Right cardiac atrium (tissue), 5 donors: ENCODE measurements around the gene TCF12. TPM values are rescaled to one million over a fixed set of nuclear protein-coding genes. Genes with fewer than 3 reads are reported as not detected.

Experiments used
- ATAC-seq, 2 donors: fragments of 200-7000 bp; cut with Tn5 transposase; one replicate each; pipeline versions ENCODE4 v1.8.0 to v1.9.1; 2020; ENCODE audit warnings: moderate library complexity in 2 of 2, mild to moderate bottlenecking in 1 of 2
- DNase-seq, 3 donors: peaks; one replicate each; pipeline ENCODE4 v3.0.0-alpha.2; 2020
- H3K27ac ChIP-seq: one replicate; pipeline ENCODE4 v1.5.1; 2013; ENCODE audit warnings: mild to moderate bottlenecking, low read length, control low read depth, moderate library complexity
- H3K27me3 ChIP-seq: one replicate; pipeline ENCODE4 v1.6.1; 2013; ENCODE audit not compliant: control insufficient read depth, insufficient read depth
- H3K4me1 ChIP-seq: one replicate; pipeline ENCODE4 v1.6.1; 2013; ENCODE audit warnings: low read length; ENCODE audit not compliant: control insufficient read depth, insufficient read depth
- H3K4me3 ChIP-seq: one replicate; pipeline ENCODE4 v1.5.1; 2013; ENCODE audit warnings: low read length, control low read depth
- H3K9me3 ChIP-seq: one replicate; pipeline ENCODE4 v1.6.1; 2013; ENCODE audit warnings: low read length; ENCODE audit not compliant: control insufficient read depth
- WGBS: extraction: QIAGEN DNeasy Blood & Tissue Kit; methylation state at CpG from one replicate; pipeline ENCODE4 v1.1.7; 2013; 5-methylcytosine and 5-hydroxymethylcytosine counted together
- intact Hi-C, 4 donors: fragments of 100-400 bp; cut with DNase I; formaldehyde crosslinking; loops; one replicate each; pipeline versions ENCODE4 v1.11.0 to v1.14.0; 2022 to 2023
- polyA plus RNA-seq: library from polyadenylated mRNA; stranded (reverse); fragments of 200-250 nt; gene quantifications from one replicate; pipeline ENCODE4 v1.2.3, GENCODE V29; 2013
- total RNA-seq, 4 donors: library from RNA; stranded (reverse); fragmentation: NEBNext Ultra II Directional; extraction: Animal tissue kit (Norgen Biotek cat#: 25700); gene quantifications; one replicate each; pipeline ENCODE4 v1.2.1, GENCODE V29; 2021
- donor health status: healthy with polysubstance abuse.
- donor health status: DM: no; HTN: yes; CAD: no.
- donor health status: DM: no; HTN: no; CAD: no.
- donor health status: DM: no; HTN: yes; CAD: no; lungs with severe emphysema.
- donor health status: DM: yes; HTN: yes; CAD: no.

Gene TCF12
- total and polyA plus RNA-seq, 5 donors = 11.7 to 58.8 (median 51.5) TPM

DNA sequence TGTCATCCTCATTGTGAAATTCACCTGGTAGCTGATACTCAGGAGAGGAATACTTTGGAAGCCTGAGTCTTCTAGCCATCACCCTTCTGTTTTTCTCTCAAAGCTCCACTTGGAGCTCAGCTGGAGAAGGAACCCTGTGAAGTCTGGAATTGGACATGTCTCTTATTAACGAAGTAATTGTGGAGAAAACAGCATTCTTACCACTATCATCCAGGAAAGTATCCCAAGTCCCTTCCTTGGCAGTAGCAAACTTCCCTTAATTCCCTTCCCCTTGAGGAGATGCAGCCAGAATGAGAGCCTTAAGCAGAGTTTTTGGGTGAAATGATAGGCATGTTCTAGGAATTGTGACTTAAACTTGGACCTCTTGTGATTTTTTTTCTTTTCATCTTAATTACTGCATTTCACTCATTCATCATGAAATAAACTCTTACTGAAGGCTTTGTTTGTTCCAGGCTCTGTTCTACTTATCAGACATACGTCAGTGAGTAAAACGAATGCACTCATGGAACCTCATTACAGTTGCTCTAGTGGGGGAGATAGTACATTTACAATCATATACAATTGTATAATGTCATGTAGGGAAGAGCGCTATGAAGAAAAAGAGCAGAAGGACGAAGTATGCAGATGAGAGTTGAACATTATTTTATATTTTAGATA, 30.5 kb upstream of the TCF12 start:
- intact Hi-C loops = loop anchor here in 3 of 4 donors (1.0 to 2.0 kb wide), 2 partner anchors 30 to 31 kb away; partner anchors contain the start of gene TCF12 (in 3 of the 3)

DNA sequence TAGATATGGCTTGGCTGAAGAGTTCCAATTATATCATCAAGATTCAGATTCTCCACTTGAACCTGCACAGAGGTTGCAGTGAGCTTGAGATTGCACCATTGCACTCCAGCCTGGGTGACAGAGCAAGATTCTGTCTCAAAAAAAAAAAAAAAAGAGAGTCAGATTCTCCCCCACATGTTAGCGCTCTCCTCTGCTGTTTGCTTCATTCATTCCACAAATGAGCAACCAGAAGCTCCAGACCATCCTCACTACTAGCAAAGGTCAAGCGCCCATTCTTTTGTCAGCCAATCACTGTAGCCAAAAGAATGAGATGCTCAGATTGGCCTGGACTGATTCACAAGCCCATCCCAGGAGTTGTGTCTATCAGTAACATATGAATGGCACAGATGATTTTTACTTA, 28.4 kb upstream of the TCF12 start:
- WGBS = 99% methylated on average over 2 of the region's 2 CpGs

More for the DNA sequence above, 30.5 kb upstream of the TCF12 start:
- 46% methylated on average over 5 of the region's 5 CpGs for WGBS
- no peak for ATAC-seq
- H3K27ac ChIP-seq = peak overlapping the region; percentile 99
- peaks cover 3% of the 10 kb centered on the region for H3K4me1 ChIP-seq
- no peak for DNase-seq
- no peaks in the 10 kb centered on the region for H3K27me3 ChIP-seq
- H3K4me3 ChIP-seq = peak overlapping the region; percentile 70
- H3K9me3 ChIP-seq = no peaks in the 10 kb centered on the region

DNA sequence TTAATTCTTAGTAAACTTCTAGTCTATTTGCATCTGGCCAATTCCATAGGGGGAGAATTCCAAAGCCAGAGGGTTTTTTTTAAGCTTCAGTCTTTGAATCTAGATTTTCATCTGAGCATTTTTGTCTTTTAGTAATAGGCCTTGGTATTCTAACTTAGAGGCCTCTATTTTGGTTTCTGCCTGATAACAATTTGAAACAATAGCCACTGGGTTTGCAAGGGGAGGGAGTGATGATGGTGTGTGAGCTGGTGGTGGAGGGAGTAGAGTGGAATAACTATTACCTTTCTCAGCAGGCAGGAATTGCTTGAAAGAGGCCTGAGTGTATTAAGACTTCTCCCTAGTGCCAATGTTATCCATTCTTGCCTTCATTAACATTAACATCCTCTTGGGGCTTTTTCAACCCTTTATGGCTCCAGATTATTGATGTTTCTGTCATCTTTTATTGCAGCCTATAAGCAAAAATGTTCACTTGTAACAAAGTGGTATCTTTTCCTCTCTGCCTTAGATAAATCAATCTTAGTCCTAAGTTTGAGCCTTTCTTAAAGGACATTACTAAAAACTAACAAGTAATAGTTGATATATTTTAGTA, 26.5 kb upstream of the TCF12 start:
- no peak for DNase-seq

More for the DNA sequence above, 28.4 kb upstream of the TCF12 start:
- Histone ChIP-seq H3K27me3 (no peaks in the 10 kb centered on the region), H3K27ac (no peak overlapping the region), H3K4me3 (no peak overlapping the region), H3K9me3 (no peaks in the 10 kb centered on the region), H3K4me1 (peaks cover 3% of the 10 kb centered on the region)
- ATAC-seq = no peak
- intact Hi-C loops = no loop called here
- no peak for DNase-seq

DNA sequence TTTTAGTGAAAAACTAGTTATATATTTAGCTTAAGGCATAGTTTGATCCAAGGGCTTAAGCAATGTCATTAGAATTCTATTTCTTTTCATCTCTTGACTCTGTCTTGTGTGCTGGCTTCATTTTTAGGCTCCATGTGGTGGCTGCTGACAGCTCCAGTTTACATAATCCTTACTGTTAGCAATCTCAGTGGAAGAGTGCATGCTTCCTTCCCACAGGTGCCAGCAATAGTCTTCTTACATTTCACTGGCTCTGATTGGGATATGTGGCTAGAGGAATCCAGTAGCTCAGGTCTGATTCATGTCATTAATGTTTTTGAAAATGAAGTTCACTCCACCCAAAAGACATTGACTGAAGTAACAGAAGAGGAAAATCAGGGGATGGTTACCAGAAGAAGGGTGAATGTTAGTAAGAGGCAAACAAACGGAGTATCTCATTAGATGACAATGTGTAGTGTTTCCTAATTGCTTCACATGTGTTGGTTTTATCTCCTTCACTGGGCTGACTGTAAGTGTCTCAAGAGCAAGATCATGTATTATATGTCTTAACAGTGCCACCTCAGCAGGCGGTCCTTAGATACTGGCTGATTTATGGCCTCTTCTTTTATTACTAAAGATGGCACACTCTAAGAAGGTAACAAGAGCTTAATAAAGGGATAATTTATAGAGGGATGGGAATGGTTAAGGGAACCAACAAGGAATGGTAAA, 25.6 kb upstream of the TCF12 start:
- no peaks in the 10 kb centered on the region for H3K4me1 ChIP-seq
- intact Hi-C loops = no loop called here
- 96% methylated on average over 2 of the region's 2 CpGs for WGBS
- no peaks in the 10 kb centered on the region for H3K27me3 ChIP-seq
- ATAC-seq (no peak), DNase-seq (no peak)
- no peak overlapping the region for H3K4me3 ChIP-seq
- H3K27ac ChIP-seq = no peak overlapping the region
- H3K9me3 ChIP-seq = no peaks in the 10 kb centered on the region

More for the DNA sequence above, 26.5 kb upstream of the TCF12 start:
- no peak overlapping the region for H3K4me3 ChIP-seq
- H3K4me1 ChIP-seq = no peaks in the 10 kb centered on the region
- H3K9me3 ChIP-seq = no peaks in the 10 kb centered on the region
- ATAC-seq = no peak
- no peaks in the 10 kb centered on the region for H3K27me3 ChIP-seq
- H3K27ac ChIP-seq = no peak overlapping the region
- intact Hi-C loops = no loop called here

DNA sequence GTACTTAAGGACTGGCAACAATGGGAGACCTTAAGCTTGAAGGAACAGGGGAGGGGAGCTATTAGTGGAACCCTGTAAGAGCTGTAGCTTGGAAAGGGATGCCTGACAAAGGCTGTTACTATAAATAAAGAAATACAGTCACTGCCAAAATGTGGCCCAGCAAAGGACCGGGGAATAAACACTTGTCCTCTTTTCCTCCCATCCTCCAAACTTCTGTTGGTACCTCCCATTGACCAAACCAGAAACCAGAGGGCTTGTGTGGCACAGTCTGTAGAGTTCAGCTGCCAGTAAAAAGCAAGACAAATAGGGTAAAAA, 25.1 kb upstream of the TCF12 start:
- ATAC-seq (peak; percentile 25 to 41), DNase-seq (no peak)
- 35% methylated on average over 1 of the region's 1 CpG for WGBS
- H3K9me3 ChIP-seq = no peaks in the 10 kb centered on the region
- H3K27me3 ChIP-seq = no peaks in the 10 kb centered on the region
- H3K4me1 ChIP-seq = no peaks in the 10 kb centered on the region
- no peak overlapping the region for H3K27ac ChIP-seq
- H3K4me3 ChIP-seq = no peak overlapping the region
- intact Hi-C loops = no loop called here

DNA sequence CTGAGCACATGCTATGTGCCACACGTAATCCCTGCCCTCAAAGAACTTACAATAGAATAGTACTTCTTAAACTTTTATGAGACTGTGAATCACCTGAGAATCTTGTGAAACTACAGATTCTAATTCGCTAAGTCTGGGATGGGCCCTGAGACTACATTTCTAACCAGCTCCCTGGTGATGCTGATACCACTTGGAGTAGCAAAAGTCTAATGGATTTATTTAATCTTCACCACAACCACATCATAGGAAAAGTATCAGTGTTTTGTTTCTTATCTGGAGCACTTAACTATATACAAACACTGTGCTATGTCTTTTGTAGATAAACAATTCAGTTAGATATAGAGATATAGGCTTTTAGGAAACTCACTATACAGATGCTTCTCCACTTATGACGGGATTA, 23.8 kb upstream of the TCF12 start:
- DNase-seq = no peak
- Histone ChIP-seq H3K4me1 (no peaks in the 10 kb centered on the region), H3K4me3 (no peak overlapping the region), H3K9me3 (no peaks in the 10 kb centered on the region), H3K27ac (no peak overlapping the region), H3K27me3 (no peaks in the 10 kb centered on the region)
- intact Hi-C loops = no loop called here
- ATAC-seq = no peak
- WGBS = 92% methylated on average over 3 of the region's 3 CpGs

DNA sequence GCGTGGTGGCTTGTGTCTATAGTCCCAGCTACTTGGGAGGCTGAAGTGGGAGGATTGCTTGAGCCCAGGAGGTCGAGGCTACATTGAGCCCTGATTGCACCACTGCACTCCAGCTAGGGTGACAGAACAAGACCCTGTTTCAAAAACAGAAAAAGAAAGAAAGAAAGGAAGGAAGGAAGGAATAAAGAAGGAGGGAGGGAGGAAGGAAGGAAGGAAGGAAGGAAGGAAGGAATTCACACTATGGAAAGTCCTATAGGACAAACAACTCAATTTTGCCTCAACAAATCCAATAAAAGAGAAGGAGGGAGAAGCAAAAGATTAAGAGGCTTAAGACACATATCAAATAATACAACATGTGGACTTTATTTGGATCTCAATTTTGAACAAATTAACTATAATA, 16.5 kb upstream of the TCF12 start:
- DNase-seq (no peak), ATAC-seq (no peak)
- 95% methylated on average over 2 of the region's 2 CpGs for WGBS
- Histone ChIP-seq H3K4me1 (no peaks in the 10 kb centered on the region), H3K27me3 (no peaks in the 10 kb centered on the region), H3K4me3 (no peak overlapping the region), H3K27ac (no peak overlapping the region), H3K9me3 (no peaks in the 10 kb centered on the region)
- intact Hi-C loops = no loop called here

DNA sequence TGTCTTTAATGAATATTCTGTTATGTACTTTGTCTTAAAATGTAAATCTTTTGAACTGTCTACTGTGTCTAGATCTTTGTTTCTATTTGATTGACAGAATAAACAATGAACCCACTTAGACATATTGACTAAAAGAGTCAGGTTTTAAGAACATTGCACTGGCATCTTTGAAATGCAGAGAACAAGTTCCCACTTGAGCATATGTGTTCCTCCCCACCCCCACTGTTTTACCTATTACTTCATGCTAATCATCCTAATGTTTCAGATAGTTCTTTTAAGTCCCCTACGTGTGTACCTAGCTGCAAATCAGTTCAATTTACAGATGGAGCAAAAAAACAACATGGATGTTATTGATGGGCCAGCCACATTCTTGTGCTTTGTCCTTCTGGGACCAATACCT, 11.7 kb upstream of the TCF12 start:
- no peaks in the 10 kb centered on the region for H3K4me1 ChIP-seq
- H3K27me3 ChIP-seq = no peaks in the 10 kb centered on the region
- H3K27ac ChIP-seq = no peak overlapping the region
- WGBS = 87% methylated on average over 1 of the region's 1 CpG
- no peak for ATAC-seq
- DNase-seq = no peak
- H3K9me3 ChIP-seq = no peaks in the 10 kb centered on the region
- intact Hi-C loops = no loop called here
- H3K4me3 ChIP-seq = no peak overlapping the region

DNA sequence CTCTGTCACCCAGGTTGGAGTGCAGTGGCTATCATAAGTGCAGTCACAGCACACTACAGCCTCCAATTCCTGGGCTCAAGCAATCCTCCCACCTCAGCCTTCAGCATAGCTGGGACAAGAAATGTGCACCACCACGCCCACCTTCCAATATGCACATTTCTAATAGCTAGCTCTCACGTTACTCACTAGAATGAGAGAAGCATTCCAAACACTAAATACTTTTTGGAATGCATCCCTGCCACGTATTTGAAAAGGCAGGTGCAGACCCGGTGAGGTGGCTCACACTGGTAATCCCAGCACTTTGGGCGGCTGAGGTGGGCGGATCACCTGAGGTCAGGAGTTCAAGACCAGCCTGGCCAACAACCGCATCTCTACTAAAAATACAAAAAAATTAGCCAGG, 7.6 kb upstream of the TCF12 start:
- WGBS = 89% methylated on average over 7 of the region's 7 CpGs
- intact Hi-C loops = loop anchor here in 2 of 4 donors (10.0 kb wide), 1 partner anchor 224 kb away; no protein-coding TSS in a partner anchor
- ATAC-seq = no peak

DNA sequence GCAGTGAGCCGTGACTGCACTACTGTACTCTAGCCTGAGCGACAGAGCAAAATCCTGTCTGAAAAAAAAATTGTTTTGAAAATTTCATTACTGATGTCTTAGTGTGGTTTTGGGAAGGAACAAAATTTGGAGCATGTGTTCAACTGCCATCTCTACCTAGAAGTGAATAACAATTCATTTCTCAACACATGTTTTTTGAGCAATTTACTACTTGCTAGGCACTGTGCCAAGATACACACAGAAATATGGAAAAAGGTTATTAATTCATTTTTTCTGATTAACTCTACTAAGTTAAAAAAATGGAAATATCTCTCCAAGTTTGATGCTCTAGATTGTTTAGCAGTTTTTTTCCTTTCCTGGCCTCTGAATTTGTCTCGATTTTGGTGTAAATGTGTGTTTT, 5.2 kb upstream of the TCF12 start:
- ATAC-seq (no peak), DNase-seq (no peak)
- Histone ChIP-seq H3K27me3 (no peaks in the 10 kb centered on the region), H3K4me1 (peaks cover 5% of the 10 kb centered on the region), H3K4me3 (no peak overlapping the region), H3K9me3 (no peaks in the 10 kb centered on the region), H3K27ac (no peak overlapping the region)
- intact Hi-C loops = loop anchor here in 2 of 4 donors (10.0 kb wide), 1 partner anchor 222 kb away; no protein-coding TSS in a partner anchor
- WGBS = 73% methylated on average over 3 of the region's 3 CpGs

More for the DNA sequence above, 7.6 kb upstream of the TCF12 start:
- no peak for DNase-seq
- no peak overlapping the region for H3K4me3 ChIP-seq
- H3K27ac ChIP-seq = no peak overlapping the region
- H3K9me3 ChIP-seq = no peaks in the 10 kb centered on the region
- no peaks in the 10 kb centered on the region for H3K27me3 ChIP-seq
- no peaks in the 10 kb centered on the region for H3K4me1 ChIP-seq

DNA sequence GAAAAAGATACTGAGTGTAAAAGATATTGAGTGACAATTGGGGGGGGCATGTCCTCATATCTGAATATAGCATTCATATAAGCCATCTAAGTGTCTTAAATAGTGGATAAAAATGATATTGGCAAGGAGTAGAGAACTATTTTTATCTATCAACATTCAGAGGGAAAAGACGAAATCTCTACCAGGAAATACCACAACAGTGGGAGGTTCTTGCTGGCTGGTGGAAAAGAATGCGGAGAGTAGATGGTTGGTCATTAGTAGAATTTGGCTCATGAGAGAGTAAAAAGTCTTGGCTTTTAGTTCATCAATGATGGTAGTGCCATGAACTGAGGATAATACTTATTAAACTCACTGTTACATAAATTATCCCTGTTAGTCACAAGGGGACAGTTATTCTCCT, 4.8 kb upstream of the TCF12 start:
- H3K4me3 ChIP-seq = no peak overlapping the region
- H3K27ac ChIP-seq = no peak overlapping the region
- DNase-seq (no peak), ATAC-seq (no peak)
- H3K4me1 ChIP-seq = peaks cover 5% of the 10 kb centered on the region
- WGBS = 31% methylated on average over 2 of the region's 2 CpGs
- intact Hi-C loops = loop anchor here in 2 of 4 donors (10.0 kb wide), 1 partner anchor 221 kb away; no protein-coding TSS in a partner anchor
- no peaks in the 10 kb centered on the region for H3K9me3 ChIP-seq
- no peaks in the 10 kb centered on the region for H3K27me3 ChIP-seq
